ENCODE data around the gene PRKG1.

- TF ChIP-seq POLR2A (IDR thresholded peaks at IDR 0.05) (no peak), CTCF (IDR thresholded peaks at IDR 0.05) (no peak)
Measured at GRCh38 chr10:51583976-51584375, 509.7 kb downstream of the PRKG1 start.
